Fibroblast of peridontal ligament (primary cell): Measurements from ENCODE around the gene KRTAP5-6.
"Not testable (repeated sequence)": the region's sequence is repeated elsewhere in the genome, so short reads cannot be mapped to it uniquely, and the experiment has no call there.

ENCODE experiments used
- DNase-seq: peaks from one replicate; pipeline ENCODE4 v3.0.0-alpha.2; 2010; ENCODE audit errors: extremely low read depth

Gene KRTAP5-6

DNA sequence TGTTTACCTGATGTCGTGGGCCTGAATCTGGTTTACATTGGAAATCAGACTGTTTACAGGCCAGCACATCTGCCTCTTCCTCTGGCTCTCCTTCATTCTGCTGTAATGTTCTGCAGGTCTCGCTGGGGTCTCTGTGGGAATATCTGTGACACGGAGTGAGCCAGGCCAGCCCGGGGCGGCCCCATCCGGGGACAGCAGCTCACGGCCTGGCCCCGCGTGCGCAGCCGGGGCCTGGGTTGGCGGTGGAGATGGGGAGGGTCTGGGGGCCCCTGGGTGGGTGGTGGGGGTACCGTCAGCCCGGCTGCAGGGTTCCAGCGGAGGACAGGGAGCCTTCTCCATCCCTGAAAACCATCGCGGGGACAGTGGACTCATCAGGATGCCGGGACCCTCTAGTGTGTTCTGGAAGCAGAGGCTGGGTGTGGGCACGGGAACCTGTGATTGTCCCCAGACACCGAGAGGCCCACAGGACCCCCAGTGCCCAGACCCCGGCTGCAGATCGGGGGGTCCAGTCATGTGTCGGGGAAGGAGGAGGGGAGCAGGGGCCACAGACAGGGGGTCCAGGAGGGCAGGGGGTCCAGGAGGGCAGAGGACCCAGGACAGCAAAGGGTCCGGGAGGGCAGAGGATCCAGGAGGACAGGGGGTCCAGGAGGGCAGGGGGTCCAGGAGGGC lies 13.0 kb upstream of the KRTAP5-6 start:
- not testable (repeated sequence) for DNase-seq

DNA sequence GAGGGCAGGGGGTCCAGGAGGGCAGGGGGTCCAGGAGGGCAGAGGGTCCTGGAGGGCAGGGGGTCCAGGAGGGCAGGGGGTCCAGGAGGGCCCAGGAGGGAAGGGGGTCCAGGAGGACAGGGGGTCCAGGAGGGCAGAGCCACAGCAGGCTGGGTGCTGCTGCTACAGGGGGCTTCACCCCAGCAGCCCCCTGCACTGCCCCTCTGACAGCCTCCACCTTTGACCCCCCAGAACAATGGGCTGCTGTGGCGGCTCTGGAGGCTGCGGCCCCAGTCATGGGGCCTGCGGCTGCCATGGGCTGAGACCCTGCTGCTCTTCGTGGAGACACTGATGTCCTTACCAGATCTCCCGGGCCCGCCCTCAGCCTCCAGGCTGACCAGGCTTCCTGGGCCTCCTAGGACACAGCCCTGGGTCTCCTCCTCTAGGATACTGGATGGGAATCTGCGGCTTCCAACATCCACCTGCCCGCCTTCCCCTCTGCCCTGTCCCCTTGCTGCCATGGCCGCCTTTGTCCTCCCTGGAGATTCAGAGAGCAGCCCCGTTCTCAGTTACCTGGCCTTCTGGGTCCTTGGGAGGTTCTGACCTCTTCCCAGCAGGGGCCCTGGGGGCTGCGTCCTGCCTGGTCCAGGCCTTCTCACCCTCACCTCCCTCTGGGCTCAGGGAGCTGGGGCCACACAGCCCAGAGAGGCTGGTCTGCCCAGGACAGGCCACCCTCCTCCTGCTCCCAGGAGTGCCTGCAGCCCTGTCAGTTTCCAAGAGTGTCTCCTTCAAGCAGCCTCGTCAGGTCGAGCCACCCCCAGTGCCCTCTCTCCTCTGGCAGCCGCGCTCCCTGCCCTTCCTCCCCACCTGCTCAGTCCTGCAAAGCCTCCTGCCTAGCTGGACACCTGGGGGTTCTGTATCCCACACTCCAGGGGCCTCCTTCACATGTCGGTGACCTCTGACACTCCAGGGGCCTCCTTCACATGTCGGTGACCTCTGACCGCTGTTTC lies 11.8 kb upstream of the KRTAP5-6 start:
- not testable (repeated sequence) for DNase-seq

DNA sequence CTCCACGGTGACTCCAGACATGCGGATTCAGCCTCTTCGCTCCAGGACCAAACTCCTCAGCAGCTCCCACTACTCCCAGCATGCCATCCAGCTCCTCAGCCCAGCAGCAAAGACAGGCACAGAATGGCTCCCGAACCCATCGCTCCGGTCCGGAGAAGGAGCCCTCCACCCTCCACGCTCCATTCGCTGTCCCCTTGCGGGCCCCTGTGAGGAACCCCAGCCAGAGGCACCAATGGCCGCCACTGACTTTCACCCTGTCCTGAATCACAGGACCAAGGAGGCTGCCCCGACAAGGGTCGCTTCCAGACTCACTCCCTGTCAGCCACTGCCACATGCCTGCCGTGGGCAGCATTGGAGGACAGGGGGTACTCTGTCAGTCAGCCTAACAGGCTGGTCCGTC lies 10.8 kb upstream of the KRTAP5-6 start:
- not testable (repeated sequence) for DNase-seq

DNA sequence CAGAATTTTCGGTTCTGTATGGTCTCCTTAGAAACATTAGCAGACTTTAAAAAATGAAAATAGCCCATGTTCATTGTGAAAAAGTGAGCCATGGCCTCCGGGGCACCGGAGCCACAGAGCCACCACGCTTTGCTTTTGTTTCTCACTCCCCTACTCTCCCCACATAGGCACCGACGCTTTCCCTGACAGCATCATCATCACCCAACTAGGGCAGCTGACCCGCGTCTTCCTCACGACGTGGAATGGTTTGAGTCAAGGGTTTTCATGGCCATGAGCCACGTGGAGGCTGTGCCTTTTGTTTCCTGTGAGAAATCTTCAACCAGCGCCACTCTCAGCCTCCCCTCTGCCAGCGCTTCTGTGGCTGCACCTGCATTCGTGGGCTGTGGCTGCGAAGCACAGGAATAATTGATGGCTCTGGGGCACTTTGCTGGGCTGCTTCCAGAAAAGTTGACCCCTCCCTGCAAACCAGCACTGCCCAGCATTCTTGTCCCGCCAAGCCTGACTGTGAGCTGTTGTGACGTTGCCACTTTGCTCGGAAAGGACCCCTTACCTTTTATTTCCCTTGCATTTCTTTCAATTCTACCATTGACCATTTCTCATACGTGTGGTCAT lies 8.6 kb upstream of the KRTAP5-6 start:
- DNase-seq = not testable (repeated sequence)

DNA sequence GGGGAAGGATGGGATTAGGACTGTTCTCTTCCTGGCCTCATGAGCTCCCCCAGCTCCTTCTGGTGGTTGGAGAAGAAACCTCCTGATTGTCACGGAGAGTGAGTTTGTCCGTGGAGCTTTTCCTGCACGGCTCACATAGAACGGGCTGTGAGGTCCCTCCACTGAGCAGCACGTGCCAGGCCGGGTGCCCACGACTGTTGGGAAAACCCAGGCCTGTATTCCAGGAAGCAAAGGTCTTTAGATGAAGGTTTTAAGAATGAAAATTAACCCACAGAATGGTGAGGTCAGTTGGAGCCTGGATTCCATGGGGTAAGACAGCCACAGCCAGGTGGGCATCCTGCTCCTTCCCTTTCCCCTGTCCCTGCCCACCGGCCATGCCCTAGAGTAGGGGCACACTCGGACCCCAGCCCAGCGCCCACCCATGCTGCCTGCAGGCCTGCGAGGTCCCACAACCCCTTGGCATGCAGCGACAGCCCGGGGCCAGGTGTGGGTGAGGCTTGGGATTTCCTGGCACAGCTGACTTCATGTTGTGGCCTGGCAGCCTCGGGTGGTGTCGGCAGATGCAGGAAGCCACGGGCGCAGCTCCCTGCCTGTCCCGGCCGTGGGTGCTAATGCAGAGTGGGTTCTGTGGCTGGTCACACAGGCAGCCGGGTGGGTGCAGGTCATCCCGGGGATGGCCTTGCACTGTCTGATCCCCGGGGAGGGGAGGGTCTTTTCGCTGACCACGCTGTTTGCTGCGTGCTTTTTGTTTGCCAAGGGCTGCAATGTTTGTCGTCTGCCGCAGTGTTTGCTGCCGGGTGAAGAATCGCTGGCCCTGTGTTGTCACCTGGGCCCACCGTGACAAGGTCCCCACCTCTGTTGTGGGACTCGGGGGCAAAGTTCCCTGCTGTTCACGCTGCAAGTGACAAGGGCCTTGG lies 7.5 kb upstream of the KRTAP5-6 start:
- DNase-seq = not testable (repeated sequence)

DNA sequence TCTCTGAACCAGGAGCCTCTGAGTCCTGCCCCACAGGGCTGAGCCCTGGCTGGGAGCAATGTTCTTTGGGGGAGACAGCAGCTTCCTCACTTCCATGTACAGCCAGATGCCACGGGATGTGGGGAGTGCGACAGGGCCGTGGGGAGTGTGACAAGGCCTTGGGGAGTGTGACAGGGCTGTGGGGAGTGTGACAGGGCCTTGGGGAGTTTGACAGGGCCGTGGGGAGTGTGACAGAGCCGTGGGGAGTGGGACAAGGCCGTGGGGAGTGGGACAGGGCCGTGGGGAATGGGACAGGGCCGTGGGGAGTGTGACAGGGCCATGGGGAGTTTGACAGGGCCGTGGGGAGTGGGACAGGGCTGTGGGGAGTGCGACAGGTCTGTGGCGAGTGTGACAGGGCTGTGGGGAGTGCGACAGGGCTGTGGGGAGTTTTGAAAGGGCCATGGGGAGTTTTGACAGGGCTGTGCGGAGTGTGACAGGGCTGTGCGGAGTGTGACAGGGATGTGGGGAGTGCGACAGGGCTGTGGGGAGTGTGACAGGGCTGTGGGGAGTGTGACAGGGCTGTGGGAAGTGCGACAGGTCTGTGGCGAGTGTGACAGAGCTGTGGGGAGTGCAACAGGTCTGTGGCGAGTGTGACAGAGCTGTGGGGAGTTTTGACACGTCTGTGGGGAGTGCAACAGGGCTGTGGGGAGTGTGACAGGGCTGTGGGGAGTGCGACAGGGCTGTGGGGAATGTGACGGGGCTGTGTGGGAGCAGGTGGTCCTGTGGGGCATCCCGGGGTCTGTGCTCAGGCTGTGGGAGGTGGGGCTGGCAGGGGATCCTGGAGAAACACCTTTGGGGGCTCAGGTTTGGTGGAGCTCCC lies 6.6 kb upstream of the KRTAP5-6 start:
- no peak for DNase-seq

DNA sequence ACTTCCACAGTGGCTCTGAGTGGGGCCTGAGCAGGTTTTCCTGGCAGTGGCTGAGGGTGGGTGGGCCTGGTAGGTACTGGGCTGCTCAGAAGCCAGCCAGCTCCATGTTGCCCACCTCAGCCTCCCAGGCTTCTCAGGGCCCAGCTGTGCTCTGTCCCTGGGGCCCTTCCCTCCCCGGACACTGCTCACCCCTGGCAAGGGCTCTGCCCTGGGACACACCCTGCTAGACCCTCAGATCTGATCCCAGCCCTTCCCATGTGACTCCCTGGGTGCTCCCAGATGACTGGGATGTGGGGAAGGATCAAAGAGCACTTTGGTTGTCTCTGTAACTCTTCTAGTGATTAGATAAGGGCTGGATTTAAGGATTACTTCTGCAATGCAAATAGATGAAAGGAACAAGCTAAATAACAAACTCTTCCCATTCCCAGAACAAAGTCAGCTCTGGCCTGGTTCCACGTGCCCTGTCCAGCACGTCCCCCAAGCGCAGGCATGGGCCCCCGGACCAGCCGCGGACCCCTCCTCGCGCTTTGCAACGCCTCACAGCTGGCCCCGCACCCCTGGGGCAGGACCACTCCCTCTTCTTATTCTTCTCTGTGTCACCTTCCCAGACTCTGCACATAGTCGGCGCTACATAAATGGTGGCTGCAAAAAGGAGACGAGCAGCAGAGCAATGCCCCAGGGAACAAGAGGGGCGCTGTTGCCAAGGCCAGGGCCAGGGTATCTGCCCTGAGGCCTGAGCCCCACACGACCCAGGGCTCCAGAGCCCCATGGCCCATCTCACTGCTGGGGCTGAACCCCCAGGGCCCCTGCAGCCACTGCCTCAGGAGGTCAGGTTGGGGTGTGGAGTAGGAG lies 5.7 kb upstream of the KRTAP5-6 start:
- DNase-seq = no peak

DNA sequence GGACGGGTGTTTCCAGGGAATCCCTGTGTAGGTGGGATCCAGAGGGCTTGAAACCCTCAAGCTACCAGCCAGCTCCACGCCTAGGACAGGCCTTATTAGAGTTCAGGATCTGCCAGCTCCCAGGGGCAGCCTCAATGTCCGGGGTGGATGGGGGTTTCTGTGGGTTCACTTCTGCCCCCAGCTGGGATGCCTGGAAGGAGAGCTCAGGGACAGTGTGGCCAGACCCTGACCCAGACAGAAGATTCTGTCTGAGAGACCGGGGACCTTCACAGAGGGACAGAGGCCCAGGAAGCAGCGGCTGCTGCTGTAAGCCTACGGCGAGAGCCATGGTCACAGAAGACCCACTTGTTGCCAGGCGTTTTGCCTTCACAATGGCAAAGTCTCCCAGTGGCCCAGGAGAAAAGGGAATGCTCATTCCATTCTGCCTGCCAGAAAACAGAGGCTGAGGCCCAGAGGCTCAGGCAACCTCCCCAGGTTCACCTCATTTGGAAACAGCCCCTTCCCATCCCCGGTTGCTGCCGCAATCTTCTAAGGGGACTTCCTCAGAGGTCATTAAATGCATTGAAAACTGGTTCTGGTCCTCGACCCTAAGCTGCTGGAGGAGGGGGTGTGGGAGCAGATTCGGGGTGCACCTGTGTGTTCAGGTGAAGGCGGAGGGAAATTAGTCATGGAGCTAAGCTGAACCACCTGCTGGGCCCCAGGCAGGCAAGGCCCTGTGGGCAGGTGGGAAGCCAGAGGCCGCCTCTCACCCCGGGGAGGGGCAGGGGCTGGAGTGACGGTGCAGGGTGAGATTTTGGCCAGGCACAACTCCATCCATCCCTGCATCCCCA lies 4.9 kb upstream of the KRTAP5-6 start:
- no peak for DNase-seq

DNA sequence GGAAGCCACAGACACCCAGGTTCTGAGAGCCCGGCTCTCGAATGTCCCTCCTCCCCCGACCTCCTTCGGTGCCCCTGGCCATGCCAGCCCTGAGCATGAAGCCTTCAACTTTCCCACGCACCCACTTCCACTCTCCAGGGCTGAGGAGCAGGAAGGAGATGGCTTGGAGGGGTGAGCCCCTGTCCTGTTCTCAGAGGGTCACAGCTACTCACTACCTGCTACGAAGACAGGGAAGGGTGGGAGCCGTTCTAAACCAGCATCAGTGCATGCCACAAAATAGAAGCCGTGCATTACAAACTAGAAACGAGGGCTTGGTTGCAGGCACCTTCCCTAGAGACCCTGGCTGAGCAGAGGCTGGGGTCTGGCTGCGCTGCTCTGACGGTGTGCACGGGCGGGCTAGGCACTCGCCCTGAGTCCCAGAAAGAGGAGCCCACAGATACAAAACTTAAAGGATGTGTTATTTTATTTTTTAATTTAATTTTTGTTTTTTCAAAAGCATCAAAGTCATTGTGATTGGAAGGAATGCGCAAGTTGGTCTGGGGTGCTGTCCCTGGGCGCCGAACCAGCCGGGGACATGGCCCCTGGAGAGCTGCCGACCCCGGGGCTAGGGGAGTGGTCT lies 4.2 kb upstream of the KRTAP5-6 start:
- DNase-seq = no peak

DNA sequence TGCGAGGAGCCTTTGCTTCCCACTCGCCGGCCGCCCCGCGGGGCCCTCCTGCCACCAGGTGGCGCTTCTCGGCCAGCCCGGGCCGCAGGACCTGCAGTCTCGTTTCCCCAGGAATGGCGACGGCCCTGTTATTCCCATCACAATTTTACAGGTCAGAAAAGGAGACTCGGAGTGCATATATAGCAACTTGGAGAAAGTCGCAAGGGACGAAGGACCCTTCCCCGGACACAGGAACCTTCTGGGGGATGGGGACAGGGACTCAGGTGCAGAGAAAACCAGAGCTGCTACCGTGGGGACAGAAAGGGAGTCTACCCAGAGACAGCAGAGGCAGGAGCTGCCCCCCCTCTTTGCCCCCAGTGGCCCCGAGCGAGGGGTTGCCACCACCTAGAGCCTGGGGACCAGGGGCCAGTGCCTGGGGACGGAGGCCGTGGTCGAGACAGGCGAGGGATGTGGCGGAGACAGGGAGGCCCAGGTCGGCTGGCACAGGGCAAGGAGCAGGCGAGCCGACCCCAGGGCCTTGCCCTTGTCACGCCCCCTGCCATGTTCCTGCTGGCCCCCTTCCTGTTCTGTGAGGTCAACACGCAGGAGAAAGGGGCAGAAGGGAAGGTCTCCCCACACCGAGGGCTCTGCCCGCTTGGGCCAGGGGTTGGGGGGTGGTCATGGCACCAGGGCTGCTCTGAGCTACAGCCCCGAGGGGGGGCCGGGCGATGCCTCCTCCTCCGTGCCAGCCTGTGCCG lies 3.5 kb upstream of the KRTAP5-6 start:
- peak; percentile 52 for DNase-seq

DNA sequence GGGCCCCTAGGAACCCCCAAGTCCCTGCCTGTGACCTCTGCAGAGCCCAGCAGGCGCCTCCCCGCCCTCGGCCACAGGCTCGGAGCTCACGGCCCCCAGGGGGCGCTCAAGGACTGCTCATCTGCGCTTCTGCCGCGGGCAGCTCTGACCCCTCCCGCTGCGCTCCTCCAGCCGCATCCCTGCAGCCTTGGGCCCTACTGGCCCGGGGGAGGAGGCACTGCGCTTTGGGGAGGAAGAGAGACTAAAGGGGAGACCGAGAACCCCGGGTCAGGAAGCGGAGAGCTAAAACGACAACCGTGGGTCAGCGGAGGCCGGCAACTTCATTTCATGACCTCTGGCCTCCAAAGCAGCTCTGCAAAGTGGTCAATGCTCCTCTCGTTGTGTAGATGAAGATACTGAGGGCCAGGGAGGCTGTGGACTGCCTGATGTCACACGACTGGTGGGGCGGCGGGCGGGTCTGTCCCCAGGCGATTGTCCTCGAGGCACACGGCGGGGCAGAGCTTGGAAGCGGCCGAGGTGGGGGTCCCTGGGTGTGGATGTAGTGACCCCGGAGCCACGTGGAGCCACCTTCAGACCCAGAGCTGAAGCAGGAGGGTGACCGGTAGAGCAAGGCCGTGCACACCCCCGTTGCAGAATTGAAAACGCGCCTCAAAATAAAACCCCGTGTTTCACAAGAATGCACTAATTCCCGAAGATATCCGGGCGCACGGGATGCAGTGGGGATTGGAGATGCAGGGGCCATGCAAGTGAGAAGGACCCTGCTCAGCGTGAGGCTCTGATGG lies 2.7 kb upstream of the KRTAP5-6 start:
- DNase-seq = peak; percentile 66

DNA sequence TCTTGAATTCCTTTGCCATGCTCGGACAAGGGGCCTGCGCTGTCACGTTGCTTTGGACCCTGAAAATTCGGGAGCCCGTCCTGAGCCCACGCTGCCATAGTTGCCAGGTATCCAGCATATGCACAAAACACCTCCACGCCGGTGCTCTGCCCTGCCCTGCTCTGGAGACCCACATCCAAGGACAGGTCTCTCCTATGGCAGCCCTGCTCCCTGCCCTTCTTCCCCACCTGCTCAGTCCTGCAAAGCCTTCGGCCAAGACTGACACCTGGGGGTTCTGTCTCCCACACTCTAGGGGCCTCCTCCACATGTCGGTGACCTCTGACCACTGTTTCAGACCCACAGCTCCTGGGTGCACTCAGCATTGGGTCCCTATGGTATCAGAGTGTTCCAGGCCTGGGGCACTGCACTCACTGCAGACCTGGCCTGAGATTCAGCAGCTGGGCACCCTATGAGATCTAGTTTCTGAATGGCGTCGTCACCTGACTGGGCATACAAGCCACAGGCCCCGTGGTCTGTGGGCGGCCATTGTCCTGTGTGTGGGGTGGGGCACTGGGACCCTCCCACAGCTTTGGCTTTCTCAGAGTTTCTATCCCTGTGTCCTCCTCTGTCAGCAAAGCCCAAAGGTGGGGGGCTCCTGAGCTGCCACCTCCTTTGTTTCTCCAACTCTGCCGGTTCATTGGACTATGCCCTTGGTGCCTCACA lies 2.0 kb upstream of the KRTAP5-6 start:
- DNase-seq = no peak

DNA sequence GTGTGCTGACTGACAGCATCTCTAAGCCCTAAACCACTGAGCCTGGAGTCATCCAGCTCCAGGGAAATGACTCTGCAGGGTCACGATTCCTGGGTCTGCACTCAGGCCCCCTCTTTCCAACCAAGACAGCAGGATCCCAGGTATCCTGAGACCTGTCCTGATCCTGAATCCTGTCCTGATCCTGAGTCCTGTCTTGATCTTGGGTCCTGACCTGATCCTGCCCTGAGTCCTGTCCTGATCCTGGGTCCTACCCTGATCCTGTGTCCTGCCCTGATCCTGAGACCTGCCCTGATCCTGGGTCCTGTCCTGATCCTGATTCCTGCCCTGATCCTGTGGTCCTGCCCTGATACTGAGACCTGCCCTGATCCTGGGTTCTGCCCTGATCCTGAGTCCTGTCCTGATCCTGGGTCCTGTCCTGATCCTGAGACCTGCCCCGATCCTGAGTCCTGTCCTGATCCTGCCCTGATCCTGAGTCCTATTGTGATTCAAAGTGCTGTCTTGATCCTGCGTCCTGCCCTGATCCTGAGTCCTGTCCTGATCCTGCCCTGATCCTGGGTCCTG lies 1.4 kb upstream of the KRTAP5-6 start:
- DNase-seq = no peak

DNA sequence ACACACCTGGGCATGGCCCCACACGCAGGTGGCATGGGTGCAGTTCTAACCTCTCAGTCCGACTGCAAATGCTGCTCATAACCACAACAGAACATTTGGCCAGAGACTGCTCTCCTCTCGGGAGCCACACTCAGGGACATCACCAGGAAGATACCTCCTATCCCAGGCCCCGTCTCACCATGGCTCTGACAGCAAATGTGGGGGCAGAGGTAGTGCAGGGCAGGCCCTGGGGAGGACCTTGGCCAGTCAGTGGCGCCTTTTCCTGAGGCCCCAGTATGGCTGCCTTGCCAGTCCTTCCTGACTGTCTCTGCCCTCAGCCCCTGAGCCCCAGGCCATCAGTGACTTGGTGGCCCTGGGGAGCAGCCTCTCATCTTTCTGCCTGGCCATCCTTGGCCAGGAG lies 2.8 kb downstream of the KRTAP5-6 start:
- no peak for DNase-seq

DNA sequence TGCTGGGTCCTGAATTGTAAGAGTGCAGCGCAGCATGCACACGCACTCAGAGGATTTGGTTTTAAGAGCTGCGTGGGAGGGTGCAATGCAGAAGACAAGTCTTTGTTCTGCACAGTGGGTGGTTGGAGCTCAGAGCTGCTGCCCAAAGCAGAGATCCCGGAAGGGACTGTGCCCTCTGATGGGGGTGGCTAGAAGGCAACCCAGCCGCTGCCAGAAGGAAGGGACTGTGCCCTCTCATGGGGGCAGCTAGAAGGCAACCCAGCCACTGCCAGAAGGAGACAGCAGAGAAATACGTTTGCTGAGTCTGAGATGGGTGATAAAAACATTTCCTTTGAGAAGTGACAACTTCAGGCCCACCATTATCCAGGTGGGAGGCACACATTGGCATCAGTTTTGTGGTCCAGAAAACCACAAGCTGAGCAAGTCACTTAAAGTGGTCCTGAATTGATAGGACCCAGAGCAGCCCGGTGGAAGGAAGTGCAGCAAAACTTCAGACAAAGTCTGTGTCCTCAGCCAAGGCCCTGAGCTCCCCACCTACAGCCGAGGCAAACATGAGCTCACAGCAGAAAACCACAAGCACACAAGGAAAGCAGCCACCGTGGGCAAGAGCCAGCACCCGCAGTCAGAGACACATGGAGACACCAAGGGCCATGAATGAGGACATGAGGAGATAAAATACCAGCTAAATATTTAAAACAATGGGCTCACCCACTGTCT lies 4.3 kb downstream of the KRTAP5-6 start:
- no peak for DNase-seq
